Measurements from ENCODE around the gene CEP112. TPM values are rescaled to one million over a fixed set of nuclear protein-coding genes. Genes with fewer than 3 reads are reported as not detected.

The CEP112 gene
- total and polyA plus RNA-seq, 2 of the 13 experiments (the other 11 are each of a cell fraction or from before 2014, with no cell fraction given), result 1.2 to 3.4 TPM

GRCh38 chr17:65627891-65628643 is 563.9 kb downstream of the CEP112 start (continued):
- TF ChIP-seq, protein P1, sequence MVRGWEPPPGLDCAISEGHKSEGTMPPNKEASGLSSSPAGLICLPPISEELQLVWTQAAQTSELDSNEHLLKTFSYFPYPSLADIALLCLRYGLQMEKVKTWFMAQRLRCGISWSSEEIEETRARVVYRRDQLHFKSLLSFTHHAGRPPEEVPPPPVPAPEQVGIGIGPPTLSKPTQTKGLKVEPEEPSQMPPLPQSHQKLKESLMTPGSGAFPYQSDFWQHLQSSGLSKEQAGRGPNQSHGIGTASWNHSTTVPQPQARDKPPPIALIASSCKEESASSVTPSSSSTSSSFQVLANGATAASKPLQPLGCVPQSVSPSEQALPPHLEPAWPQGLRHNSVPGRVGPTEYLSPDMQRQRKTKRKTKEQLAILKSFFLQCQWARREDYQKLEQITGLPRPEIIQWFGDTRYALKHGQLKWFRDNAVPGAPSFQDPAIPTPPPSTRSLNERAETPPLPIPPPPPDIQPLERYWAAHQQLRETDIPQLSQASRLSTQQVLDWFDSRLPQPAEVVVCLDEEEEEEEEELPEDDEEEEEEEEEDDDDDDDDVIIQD (CRISPR knock-in tag; IDR thresholded peaks at IDR 0.05; ENCODE audit: low read depth), result peak; percentile 42
- TF ChIP-seq ZNF326 (CRISPR knock-in tag; IDR thresholded peaks at IDR 0.05; ENCODE audit: borderline replicate concordance), result no peak
- TF ChIP-seq KDM1A (CRISPR knock-in tag; IDR thresholded peaks at IDR 0.05), result no peak
- TF ChIP-seq ZNF337 (CRISPR knock-in tag; IDR thresholded peaks at IDR 0.05; ENCODE audit: borderline replicate concordance, low read depth), result no peak
- TF ChIP-seq ELF1 (CRISPR knock-in tag; IDR thresholded peaks at IDR 0.05), result no peak; the same call in 1 of the 2 replicates
- no peak for TF ChIP-seq ZNF430 (CRISPR knock-in tag; IDR thresholded peaks at IDR 0.05)
- no peak for TF ChIP-seq PREB (CRISPR knock-in tag; IDR thresholded peaks at IDR 0.05)
- TF ChIP-seq THAP7 (CRISPR knock-in tag; IDR thresholded peaks at IDR 0.05), result no peak
- TF ChIP-seq ZNF280B (CRISPR knock-in tag; IDR thresholded peaks at IDR 0.05; ENCODE audit: borderline replicate concordance), result no peak
- no peak for TF ChIP-seq FOXK2 (IDR thresholded peaks at IDR 0.05)
- no peak for TF ChIP-seq RAD21 (CRISPR knock-in tag; IDR thresholded peaks at IDR 0.05)
- no peak for TF ChIP-seq ZNF660 (CRISPR knock-in tag; IDR thresholded peaks at IDR 0.05; ENCODE audit: borderline replicate concordance, low read depth)
- no peak for TF ChIP-seq SIX4 (CRISPR knock-in tag; IDR thresholded peaks at IDR 0.05)
- TF ChIP-seq, protein P2, sequence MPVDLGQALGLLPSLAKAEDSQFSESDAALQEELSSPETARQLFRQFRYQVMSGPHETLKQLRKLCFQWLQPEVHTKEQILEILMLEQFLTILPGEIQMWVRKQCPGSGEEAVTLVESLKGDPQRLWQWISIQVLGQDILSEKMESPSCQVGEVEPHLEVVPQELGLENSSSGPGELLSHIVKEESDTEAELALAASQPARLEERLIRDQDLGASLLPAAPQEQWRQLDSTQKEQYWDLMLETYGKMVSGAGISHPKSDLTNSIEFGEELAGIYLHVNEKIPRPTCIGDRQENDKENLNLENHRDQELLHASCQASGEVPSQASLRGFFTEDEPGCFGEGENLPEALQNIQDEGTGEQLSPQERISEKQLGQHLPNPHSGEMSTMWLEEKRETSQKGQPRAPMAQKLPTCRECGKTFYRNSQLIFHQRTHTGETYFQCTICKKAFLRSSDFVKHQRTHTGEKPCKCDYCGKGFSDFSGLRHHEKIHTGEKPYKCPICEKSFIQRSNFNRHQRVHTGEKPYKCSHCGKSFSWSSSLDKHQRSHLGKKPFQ (CRISPR knock-in tag; IDR thresholded peaks at IDR 0.05; ENCODE audit: insufficient replicate concordance), result no peak
- no peak for TF ChIP-seq ZNF781 (CRISPR knock-in tag; IDR thresholded peaks at IDR 0.05; ENCODE audit: borderline replicate concordance, not compliant biosample characterization)
- no peak for TF ChIP-seq GFI1 (CRISPR knock-in tag; IDR thresholded peaks at IDR 0.05; ENCODE audit: borderline replicate concordance)
- no peak for TF ChIP-seq RBAK (CRISPR knock-in tag; IDR thresholded peaks at IDR 0.05)
- TF ChIP-seq SAFB2 (CRISPR knock-in tag; IDR thresholded peaks at IDR 0.05; ENCODE audit: borderline replicate concordance, low read depth), result no peak
- TF ChIP-seq, protein P3, sequence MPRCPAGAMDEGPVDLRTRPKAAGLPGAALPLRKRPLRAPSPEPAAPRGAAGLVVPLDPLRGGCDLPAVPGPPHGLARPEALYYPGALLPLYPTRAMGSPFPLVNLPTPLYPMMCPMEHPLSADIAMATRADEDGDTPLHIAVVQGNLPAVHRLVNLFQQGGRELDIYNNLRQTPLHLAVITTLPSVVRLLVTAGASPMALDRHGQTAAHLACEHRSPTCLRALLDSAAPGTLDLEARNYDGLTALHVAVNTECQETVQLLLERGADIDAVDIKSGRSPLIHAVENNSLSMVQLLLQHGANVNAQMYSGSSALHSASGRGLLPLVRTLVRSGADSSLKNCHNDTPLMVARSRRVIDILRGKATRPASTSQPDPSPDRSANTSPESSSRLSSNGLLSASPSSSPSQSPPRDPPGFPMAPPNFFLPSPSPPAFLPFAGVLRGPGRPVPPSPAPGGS (CRISPR knock-in tag; IDR thresholded peaks at IDR 0.05), result no peak
- TF ChIP-seq ZBTB38 (CRISPR knock-in tag; IDR thresholded peaks at IDR 0.05), result no peak
- TF ChIP-seq ZFP36L1 (CRISPR knock-in tag; IDR thresholded peaks at IDR 0.05), result peak; percentile 77; the same call in 1 of the 2 replicates
- TF ChIP-seq ESRRA (CRISPR knock-in tag; IDR thresholded peaks at IDR 0.05; ENCODE audit: low read depth), result no peak

All from HepG2 (cell line).